GM12801 (cell line): ENCODE data around the gene ZXDC.

Experiments
- CTCF ChIP-seq: IDR thresholded peaks from one replicate; pipeline ENCODE4 v1.5.1; 2011; ENCODE audit warnings: control low read depth; ENCODE audit not compliant: insufficient read length; ENCODE audit errors: extremely low read depth

Gene ZXDC, protein sequence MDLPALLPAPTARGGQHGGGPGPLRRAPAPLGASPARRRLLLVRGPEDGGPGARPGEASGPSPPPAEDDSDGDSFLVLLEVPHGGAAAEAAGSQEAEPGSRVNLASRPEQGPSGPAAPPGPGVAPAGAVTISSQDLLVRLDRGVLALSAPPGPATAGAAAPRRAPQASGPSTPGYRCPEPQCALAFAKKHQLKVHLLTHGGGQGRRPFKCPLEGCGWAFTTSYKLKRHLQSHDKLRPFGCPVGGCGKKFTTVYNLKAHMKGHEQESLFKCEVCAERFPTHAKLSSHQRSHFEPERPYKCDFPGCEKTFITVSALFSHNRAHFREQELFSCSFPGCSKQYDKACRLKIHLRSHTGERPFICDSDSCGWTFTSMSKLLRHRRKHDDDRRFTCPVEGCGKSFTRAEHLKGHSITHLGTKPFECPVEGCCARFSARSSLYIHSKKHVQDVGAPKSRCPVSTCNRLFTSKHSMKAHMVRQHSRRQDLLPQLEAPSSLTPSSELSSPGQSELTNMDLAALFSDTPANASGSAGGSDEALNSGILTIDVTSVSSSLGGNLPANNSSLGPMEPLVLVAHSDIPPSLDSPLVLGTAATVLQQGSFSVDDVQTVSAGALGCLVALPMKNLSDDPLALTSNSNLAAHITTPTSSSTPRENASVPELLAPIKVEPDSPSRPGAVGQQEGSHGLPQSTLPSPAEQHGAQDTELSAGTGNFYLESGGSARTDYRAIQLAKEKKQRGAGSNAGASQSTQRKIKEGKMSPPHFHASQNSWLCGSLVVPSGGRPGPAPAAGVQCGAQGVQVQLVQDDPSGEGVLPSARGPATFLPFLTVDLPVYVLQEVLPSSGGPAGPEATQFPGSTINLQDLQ

GRCh38 chr3:126475413-126476114 lies at the start of gene ZXDC:
ZXDC (minus strand) TSS chr3:126475891; CDS start chr3:126475865, 26 bp downstream.
- TF ChIP-seq CTCF, result no peak

- no peak for TF ChIP-seq CTCF
Measured at GRCh38 chr3:126525091-126525852, 49.6 kb upstream of the ZXDC start.

- TF ChIP-seq CTCF, result no peak
Measured at GRCh38 chr3:126524429-126524988, 48.8 kb upstream of the ZXDC start.

GRCh38 chr3:126523745-126524428 lies 48.2 kb upstream of the ZXDC start, which contains the start of gene CHST13:
CHST13 (plus strand) TSS chr3:126524155; CDS start chr3:126524333, 178 bp downstream.
- TF ChIP-seq CTCF, result no peak

- no peak for TF ChIP-seq CTCF
Measured at GRCh38 chr3:126522363-126522788, 46.7 kb upstream of the ZXDC start.

DNA sequence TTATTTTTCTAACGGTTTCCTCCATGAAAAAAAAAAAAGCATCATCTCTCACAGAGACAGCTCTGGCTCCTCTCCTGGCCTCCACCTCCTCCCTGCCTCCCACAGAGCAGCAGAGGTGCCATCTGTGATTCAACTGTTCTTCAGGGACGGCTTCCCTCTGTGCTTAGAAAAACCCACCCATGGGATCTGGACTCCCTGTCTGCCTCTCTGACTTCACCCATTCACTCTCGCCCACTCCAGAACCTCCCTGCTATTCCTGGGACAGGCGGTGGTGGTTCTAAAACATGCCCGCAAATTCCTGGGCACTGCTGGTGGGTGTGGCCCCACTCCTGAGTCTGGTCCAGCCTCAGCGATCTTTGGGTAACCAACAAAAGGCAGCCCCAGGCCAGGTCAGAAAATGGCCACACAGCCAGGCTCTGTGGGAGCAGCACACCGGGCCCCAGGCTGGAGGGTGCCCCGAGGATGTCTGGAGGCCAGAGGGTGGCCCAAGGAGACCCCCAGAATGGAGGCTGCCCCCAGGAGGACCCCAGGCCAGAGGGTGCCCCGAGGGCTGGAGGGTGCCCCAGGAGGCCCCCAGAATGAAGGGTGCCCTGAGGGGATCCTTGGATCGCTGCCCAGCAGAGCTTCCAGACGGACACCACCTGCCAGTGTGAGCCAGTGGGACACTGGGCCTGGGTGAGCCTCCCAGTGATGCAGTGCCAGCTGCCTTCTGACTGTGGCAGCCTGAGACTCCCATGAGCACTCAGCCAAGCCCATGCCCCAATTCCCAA lies 45.6 kb upstream of the ZXDC start:
- TF ChIP-seq CTCF, result no peak
